Measurements from ENCODE around the gene BGN.

The BGN gene

GRCh38 chrX:153551135-153551534 is 56.4 kb downstream of the BGN start:
- TF ChIP-seq CTCF (IDR thresholded peaks at IDR 0.05; ENCODE audit: extremely low read depth, missing control alignments), result no peak
- no peak for DNase-seq (ENCODE audit: low spot score)

- DNase-seq (ENCODE audit: low spot score), result peak; percentile 70
- TF ChIP-seq CTCF (IDR thresholded peaks at IDR 0.05; ENCODE audit: extremely low read depth, missing control alignments), result peak; percentile 42
Observed at GRCh38 chrX:153554519-153555167, 59.9 kb downstream of the BGN start.

GRCh38 chrX:153556767-153557166 is 62.0 kb downstream of the BGN start:
- no peak for DNase-seq (ENCODE audit: low spot score)
- no peak for TF ChIP-seq CTCF (IDR thresholded peaks at IDR 0.05; ENCODE audit: extremely low read depth, missing control alignments)

- no peak for DNase-seq (ENCODE audit: low spot score)
- no peak for TF ChIP-seq CTCF (IDR thresholded peaks at IDR 0.05; ENCODE audit: extremely low read depth, missing control alignments)
Observed at GRCh38 chrX:153557618-153558355, 63.0 kb downstream of the BGN start.

Measured in GM20000 (cell line).